Astrocyte (in vitro differentiated cells and primary cell): ENCODE data around the gene BBX. TPM values are rescaled to one million over a fixed set of nuclear protein-coding genes. Genes with fewer than 3 reads are reported as not detected.

Source experiments
- DNase-seq: peaks from one replicate; pipeline ENCODE4 v3.0.0-alpha.2; 2010; ENCODE audit warnings: low read depth
- FAIRE-seq: peaks from 2 replicates; lab custom pipeline; 2011; peaks lifted over from hg19 to GRCh38; lab: Jason Lieb, UNC
- H2AFZ ChIP-seq: 2 replicates; pipeline ENCODE4 v1.6.0; 2012; ENCODE audit warnings: low read depth, low read length, inconsistent platforms
- H3K27ac ChIP-seq: 2 replicates; pipeline ENCODE4 v1.5.1; 2011; ENCODE audit warnings: low read depth, low read length, inconsistent platforms
- H3K27me3 ChIP-seq: 2 replicates; pipeline ENCODE4 v1.6.0; 2011; ENCODE audit warnings: low read length, inconsistent platforms; ENCODE audit not compliant: insufficient read depth
- H3K36me3 ChIP-seq: 2 replicates; pipeline ENCODE4 v1.5.1; 2011; ENCODE audit warnings: low read length, inconsistent platforms; ENCODE audit not compliant: insufficient read depth
- H3K4me1 ChIP-seq: 2 replicates; pipeline ENCODE4 v1.5.1; 2011; ENCODE audit warnings: low read length, inconsistent platforms; ENCODE audit not compliant: insufficient read depth
- H3K4me2 ChIP-seq: 2 replicates; pipeline ENCODE4 v1.6.0; 2012; ENCODE audit warnings: low read length, inconsistent platforms
- H3K4me3 ChIP-seq: 2 replicates; pipeline ENCODE4 v1.5.1; 2011; ENCODE audit warnings: low read depth, mild to moderate bottlenecking, low read length, inconsistent platforms; ENCODE audit not compliant: insufficient read depth
- H3K79me2 ChIP-seq: 2 replicates; pipeline ENCODE4 v1.6.0; 2012; ENCODE audit warnings: mild to moderate bottlenecking, low read length, inconsistent platforms; ENCODE audit not compliant: insufficient read depth
- H3K9ac ChIP-seq: 2 replicates; pipeline ENCODE4 v1.6.0; 2012; ENCODE audit warnings: mild to moderate bottlenecking, low read length, inconsistent platforms
- H3K9me3 ChIP-seq: 2 replicates; pipeline ENCODE4 v1.5.1; 2012; ENCODE audit warnings: low read depth, mild to moderate bottlenecking, low read length, inconsistent platforms; ENCODE audit not compliant: insufficient read depth
- H4K20me1 ChIP-seq: 2 replicates; pipeline ENCODE4 v1.6.0; 2012; ENCODE audit warnings: low read length, inconsistent platforms; ENCODE audit not compliant: insufficient read depth
- H3K27ac Mint-ChIP-seq: one replicate; pipeline ENCODE4 v1.8.0; 2021; ENCODE audit warnings: mild to moderate bottlenecking, mixed read lengths; ENCODE audit not compliant: unreplicated experiment
- H3K27me3 Mint-ChIP-seq: one replicate; pipeline ENCODE4 v1.8.0; 2021; ENCODE audit warnings: low read depth, mixed read lengths; ENCODE audit not compliant: unreplicated experiment
- H3K36me3 Mint-ChIP-seq: one replicate; pipeline ENCODE4 v1.8.0; 2021; ENCODE audit warnings: low read depth, mixed read lengths; ENCODE audit not compliant: unreplicated experiment
- H3K4me1 Mint-ChIP-seq: one replicate; pipeline ENCODE4 v1.8.0; 2021; ENCODE audit warnings: low read depth, mixed read lengths; ENCODE audit not compliant: unreplicated experiment
- H3K4me3 Mint-ChIP-seq: one replicate; pipeline ENCODE4 v1.8.0; 2021; ENCODE audit warnings: mild to moderate bottlenecking, moderate library complexity, mixed read lengths; ENCODE audit not compliant: unreplicated experiment
- H3K9me3 Mint-ChIP-seq: one replicate; pipeline ENCODE4 v1.8.0; 2021; ENCODE audit warnings: mild to moderate bottlenecking, mixed read lengths; ENCODE audit not compliant: unreplicated experiment
- CTCF ChIP-seq: IDR thresholded peaks from 2 replicates; pipeline ENCODE4 v1.5.1; 2011; ENCODE audit warnings: low read depth, mild to moderate bottlenecking, inconsistent platforms, low read length, moderate library complexity; ENCODE audit not compliant: insufficient read depth
- EZH2 ChIP-seq: IDR thresholded peaks from 2 replicates; pipeline ENCODE4 v1.6.1; 2012; ENCODE audit warnings: mild to moderate bottlenecking, low read length, inconsistent platforms; ENCODE audit not compliant: insufficient read depth
- total RNA-seq: library from RNA; stranded (reverse); gene quantifications from 2 replicates; pipeline ENCODE4 v1.2.1, GENCODE V29; 2021

BBX gene
- total RNA-seq, 1 donor from 2014 or later = 91.6 TPM

GRCh38 chr3:107611775-107612469 lies 89.2 kb downstream of the BBX start:
- peaks cover 10% of the 10 kb centered on the region for H3K4me1 Mint-ChIP-seq
- H3K4me3 Mint-ChIP-seq = no peak overlapping the region
- peaks cover 9% of the 10 kb centered on the region for H3K36me3 Mint-ChIP-seq
- Histone ChIP-seq H3K27ac (no peak overlapping the region), H3K27me3 (no peaks in the 10 kb centered on the region), H3K4me1 (no peaks in the 10 kb centered on the region), H3K36me3 (no peaks in the 10 kb centered on the region), H3K79me2 (peaks cover 29% of the 10 kb centered on the region), H4K20me1 (peaks cover 33% of the 10 kb centered on the region), H3K4me2 (no peak overlapping the region), H3K9me3 (no peaks in the 10 kb centered on the region), H3K4me3 (no peak overlapping the region), H3K9ac (no peak overlapping the region), H2AFZ (no peak overlapping the region)
- no peaks in the 10 kb centered on the region for H3K27me3 Mint-ChIP-seq
- no peak overlapping the region for H3K27ac Mint-ChIP-seq
- no peaks in the 10 kb centered on the region for H3K9me3 Mint-ChIP-seq
- TF ChIP-seq EZH2 (no peak), CTCF (no peak)
- FAIRE-seq (no peak), DNase-seq (no peak)

GRCh38 chr3:107612664-107613084 lies 89.9 kb downstream of the BBX start:
- H3K27me3 ChIP-seq = no peaks in the 10 kb centered on the region
- H4K20me1 ChIP-seq = peaks cover 38% of the 10 kb centered on the region
- no peak overlapping the region for H3K27ac ChIP-seq
- no peak overlapping the region for H3K4me3 ChIP-seq
- Mint-ChIP-seq H3K36me3 (peaks cover 6% of the 10 kb centered on the region), H3K9me3 (no peaks in the 10 kb centered on the region), H3K4me1 (peaks cover 10% of the 10 kb centered on the region), H3K27ac (no peak overlapping the region), H3K4me3 (no peak overlapping the region), H3K27me3 (no peaks in the 10 kb centered on the region)
- H3K9ac ChIP-seq = no peak overlapping the region
- TF ChIP-seq CTCF = no peak
- TF ChIP-seq EZH2 = no peak
- H3K36me3 ChIP-seq = no peaks in the 10 kb centered on the region
- H3K79me2 ChIP-seq = peaks cover 34% of the 10 kb centered on the region
- no peak for FAIRE-seq
- DNase-seq = no peak
- no peak overlapping the region for H3K4me2 ChIP-seq
- no peak overlapping the region for H2AFZ ChIP-seq
- H3K9me3 ChIP-seq = no peaks in the 10 kb centered on the region
- H3K4me1 ChIP-seq = no peaks in the 10 kb centered on the region

GRCh38 chr3:107619549-107619948 lies 96.8 kb downstream of the BBX start:
- DNase-seq = peak; percentile 42
- no peak overlapping the region for H3K9ac ChIP-seq
- no peak for TF ChIP-seq CTCF
- TF ChIP-seq EZH2 = no peak
- no peaks in the 10 kb centered on the region for H3K36me3 ChIP-seq
- H3K79me2 ChIP-seq = peaks cover 38% of the 10 kb centered on the region
- H3K27me3 Mint-ChIP-seq = no peaks in the 10 kb centered on the region
- H3K36me3 Mint-ChIP-seq = no peaks in the 10 kb centered on the region
- peak overlapping the region; percentile 7 for H3K4me2 ChIP-seq
- H4K20me1 ChIP-seq = peaks cover 52% of the 10 kb centered on the region
- H3K27ac ChIP-seq = no peak overlapping the region
- H3K4me3 ChIP-seq = no peak overlapping the region
- no peaks in the 10 kb centered on the region for H3K27me3 ChIP-seq
- no peaks in the 10 kb centered on the region for H3K9me3 ChIP-seq
- no peak overlapping the region for H3K4me3 Mint-ChIP-seq
- no peaks in the 10 kb centered on the region for H3K4me1 ChIP-seq
- peaks cover 25% of the 10 kb centered on the region for H3K4me1 Mint-ChIP-seq
- peak overlapping the region; percentile 68 for H3K27ac Mint-ChIP-seq
- no peaks in the 10 kb centered on the region for H3K9me3 Mint-ChIP-seq
- H2AFZ ChIP-seq = no peak overlapping the region
- FAIRE-seq = peak; percentile 69
